Breast epithelium (tissue), 3 donors: Measurements from ENCODE around the gene ZSWIM4.

Experiments used
- CTCF ChIP-seq, 3 donors: fragments of 450-650 bp; IDR thresholded peaks; one replicate each; pipeline ENCODE4 v1.5.1; 2016 to 2017; ENCODE audit warnings: antibody characterized with exemption in 3 of 3, mild to moderate bottlenecking in 3 of 3, moderate library complexity in 3 of 3
- POLR2A ChIP-seq: fragments of 450-650 bp; IDR thresholded peaks from one replicate; pipeline ENCODE4 v1.6.1; 2016; ENCODE audit warnings: antibody characterized with exemption, mild to moderate bottlenecking, moderate library complexity
- POLR2AphosphoS5 ChIP-seq, 3 donors: sonication (generic); formaldehyde crosslinking; IDR thresholded peaks; one replicate each; pipeline ENCODE4 v1.6.1; 2017; ENCODE audit warnings: antibody characterized with exemption in 3 of 3

DNA sequence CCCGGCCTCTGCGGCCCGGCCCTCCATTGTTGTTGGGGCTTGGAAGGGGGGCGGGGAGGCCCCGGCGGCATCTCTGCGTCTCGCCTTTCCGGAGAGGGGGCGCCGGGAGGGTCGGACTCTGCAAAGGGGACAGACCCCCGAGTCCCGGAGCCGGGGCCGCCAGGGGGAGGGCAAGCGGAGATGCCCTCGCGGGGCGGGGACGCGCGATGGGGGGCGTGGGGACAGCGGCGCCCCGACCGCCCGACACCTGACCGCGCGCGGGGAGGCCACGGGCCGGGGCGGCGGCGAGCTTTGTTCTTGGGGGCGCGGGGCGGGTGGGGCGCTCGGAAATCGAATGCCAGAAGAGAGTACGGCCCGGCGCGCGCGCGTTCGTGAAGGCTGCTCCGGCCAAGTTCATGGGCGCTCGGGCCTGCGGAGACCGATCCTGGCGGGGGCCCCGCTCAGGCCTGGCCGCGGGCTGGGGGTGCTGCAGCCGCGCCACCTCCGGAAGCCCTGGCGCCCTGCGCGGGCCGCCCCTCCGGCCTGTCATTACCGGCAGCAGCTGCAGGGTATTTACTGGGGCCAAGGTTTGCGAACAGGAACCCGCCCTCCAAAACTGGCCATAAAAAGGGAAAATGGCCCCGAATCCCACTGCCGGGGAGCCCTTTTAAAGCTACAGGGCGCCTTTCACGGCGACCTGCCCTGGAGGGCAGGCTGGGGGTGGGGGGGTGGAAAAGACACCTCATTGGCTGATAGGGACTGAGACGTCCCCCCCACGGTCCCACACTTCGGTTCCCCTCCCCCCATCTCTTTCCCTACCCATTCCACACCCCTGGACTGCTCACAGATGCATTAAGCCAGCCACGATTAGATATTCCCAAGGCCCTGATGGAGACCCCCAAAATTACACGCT is 70.6 kb downstream of the ZSWIM4 start:
- no peak for TF ChIP-seq CTCF (IDR thresholded peaks at IDR 0.05)
- no peak for TF ChIP-seq POLR2AphosphoS5 (IDR thresholded peaks at IDR 0.05)
- TF ChIP-seq POLR2A, result no peak
